GM10248 (cell line): ENCODE results near the gene OPRL1.

Source experiments
- CTCF ChIA-PET: fragments of 300-600 bp; sonication (Branson Sonifier 250); formaldehyde crosslinking; extraction: SDS; loops from one replicate; lab custom pipeline; 2021; ENCODE audit warnings: antibody characterized with exemption; lab: Yijun Ruan, JAX
- POLR2A ChIA-PET: fragments of 350-650 bp; sonication (Branson Sonifier 250); formaldehyde crosslinking; extraction: SDS; loops from one replicate; lab custom pipeline; 2020; ENCODE audit warnings: antibody characterized with exemption; lab: Yijun Ruan, JAX
- DNase-seq: peaks from one replicate; pipeline ENCODE4 v3.0.0; 2012; ENCODE audit errors: extremely low spot score
- TF ChIP-seq, protein P1 (sequence below): IDR thresholded peaks from 2 replicates; pipeline ENCODE4 v1.5.1; 2012; ENCODE audit warnings: mild to moderate bottlenecking, low read depth; ENCODE audit errors: extremely low read depth, missing control alignments, control extremely low read depth

Gene OPRL1

DNA sequence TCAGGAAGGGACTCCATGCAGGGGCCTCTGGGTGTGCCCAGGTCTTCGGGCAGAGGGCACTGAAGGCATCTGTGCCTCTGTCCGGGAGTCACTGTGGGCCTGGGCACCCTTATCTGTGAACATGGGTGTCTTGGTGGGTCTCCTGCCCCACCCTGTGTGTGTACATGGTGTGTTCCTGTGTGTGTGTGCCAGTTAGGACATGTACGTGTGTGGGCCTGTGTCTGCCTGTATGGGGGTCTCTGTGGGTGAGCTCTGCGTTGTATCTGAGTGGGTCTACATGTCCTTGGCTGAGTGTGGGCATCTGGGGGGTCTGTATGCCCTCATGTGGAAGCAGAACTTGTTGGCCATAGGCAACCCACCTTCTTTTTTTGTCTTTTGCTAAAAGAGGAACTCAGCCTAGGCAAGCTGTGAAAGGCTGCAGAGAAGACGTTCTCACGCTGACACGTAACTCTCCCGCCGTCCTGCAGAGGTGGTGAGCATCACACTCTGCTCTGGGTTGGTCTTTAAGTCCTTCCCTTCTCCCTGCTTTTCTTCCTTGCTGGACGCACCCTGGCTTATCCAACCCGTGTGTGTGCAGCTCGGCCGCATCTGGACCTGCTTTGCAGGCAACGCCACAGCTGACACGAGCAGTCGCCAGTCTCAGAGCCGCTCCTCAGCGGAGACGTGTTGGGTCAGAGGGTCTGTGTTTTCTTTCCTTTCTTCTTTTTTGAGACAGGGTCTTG lies 28.0 kb downstream of the OPRL1 start:
- peak; percentile 66 for DNase-seq
- TF ChIP-seq, protein P1, sequence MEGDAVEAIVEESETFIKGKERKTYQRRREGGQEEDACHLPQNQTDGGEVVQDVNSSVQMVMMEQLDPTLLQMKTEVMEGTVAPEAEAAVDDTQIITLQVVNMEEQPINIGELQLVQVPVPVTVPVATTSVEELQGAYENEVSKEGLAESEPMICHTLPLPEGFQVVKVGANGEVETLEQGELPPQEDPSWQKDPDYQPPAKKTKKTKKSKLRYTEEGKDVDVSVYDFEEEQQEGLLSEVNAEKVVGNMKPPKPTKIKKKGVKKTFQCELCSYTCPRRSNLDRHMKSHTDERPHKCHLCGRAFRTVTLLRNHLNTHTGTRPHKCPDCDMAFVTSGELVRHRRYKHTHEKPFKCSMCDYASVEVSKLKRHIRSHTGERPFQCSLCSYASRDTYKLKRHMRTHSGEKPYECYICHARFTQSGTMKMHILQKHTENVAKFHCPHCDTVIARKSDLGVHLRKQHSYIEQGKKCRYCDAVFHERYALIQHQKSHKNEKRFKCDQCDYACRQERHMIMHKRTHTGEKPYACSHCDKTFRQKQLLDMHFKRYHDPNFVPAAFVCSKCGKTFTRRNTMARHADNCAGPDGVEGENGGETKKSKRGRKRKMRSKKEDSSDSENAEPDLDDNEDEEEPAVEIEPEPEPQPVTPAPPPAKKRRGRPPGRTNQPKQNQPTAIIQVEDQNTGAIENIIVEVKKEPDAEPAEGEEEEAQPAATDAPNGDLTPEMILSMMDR, result no peak
- CTCF ChIA-PET, result interaction anchor here (2.1 to 2.7 kb wide), 2 partner anchors 9 to 12 kb away, joined by 11 to 15 read pairs; no protein-coding TSS in a partner anchor
- POLR2A ChIA-PET, result no interaction called here

DNA sequence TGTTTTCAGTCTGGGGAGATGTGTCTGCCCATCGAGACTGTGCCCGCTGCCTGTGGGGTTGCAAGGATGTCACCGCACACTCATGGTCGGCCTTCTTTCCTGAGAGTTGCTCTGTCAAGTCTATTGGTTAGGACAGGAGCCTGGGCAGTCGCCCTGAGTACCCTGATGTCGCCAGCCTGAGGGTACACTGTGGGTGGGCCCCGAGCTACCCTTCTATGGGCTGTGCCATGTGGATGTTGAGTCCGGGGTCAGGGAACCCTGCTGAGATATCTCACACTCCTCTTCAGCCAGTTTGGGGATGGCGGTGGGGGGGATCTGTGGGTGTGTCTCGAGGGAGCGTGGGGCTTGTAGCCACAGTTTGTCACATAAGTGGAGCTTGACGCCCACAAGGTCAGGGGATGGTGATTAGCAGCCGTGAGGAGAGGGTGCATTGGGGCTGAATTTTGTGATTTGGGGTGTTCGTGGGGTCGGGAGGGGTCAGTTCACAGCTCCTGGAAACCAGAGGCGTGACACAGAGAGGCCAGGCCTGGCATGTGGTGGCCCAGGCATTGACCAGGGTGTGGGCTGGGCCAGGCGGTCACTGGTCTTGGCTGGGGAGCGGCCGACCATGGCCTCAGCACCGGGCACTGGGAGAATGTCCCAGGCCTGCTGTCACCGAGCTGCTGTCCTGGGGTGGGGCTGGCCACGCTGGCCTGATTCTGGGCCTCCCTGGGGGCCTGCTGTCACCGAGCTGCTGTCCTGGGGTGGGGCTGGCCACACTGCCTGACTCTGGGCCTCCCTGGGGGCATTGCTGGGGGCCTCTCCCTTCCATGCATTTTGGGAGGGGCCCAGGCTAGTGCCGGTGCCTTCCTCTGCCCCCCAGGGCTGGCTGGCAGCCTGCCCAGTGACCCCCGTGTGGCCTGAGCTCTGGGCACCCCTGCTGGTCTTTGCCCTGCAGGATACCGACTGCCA lies 29.1 kb downstream of the OPRL1 start:
- CTCF ChIA-PET, result interaction anchor here (1.2 to 2.7 kb wide), 4 partner anchors 10 to 36 kb away, joined by 3 to 15 read pairs (median 10); no protein-coding TSS in a partner anchor
- POLR2A ChIA-PET, result no interaction called here

DNA sequence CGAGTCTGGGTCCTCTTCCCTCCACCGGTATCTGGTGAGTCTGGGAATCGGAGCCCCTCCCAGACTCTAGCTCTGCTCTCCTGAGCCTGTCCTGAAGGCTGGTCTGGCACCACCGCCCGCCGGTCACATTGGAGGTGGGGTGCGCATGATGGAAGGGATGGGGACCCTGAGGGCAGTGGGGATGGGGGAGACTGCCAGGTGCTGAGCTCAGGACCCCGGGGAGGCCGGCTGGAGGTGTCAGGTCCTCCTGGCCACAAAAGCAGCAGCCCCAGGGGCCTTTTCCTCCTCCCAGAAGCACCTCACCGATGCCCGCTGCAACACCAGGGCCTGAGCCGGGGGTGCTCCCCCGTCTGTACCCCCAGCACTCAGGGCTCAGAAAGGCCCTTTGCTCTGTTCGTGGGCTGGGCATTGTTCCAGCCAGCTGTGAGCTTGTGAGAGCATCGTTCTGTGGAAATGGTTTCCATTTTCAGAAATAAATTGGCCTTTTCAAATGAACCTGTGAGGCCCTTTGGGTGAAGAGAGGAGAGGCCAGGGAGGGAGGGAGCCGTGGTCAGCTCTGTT lies 30.0 kb downstream of the OPRL1 start:
- ChIA-PET POLR2A (no interaction called here), CTCF (interaction anchor here (1.2 to 2.9 kb wide), 6 partner anchors 7 to 35 kb away, joined by 3 to 13 read pairs (median 10); no protein-coding TSS in a partner anchor)
- DNase-seq, result no peak
- TF ChIP-seq, protein P1, result no peak

More for the DNA sequence above, 29.1 kb downstream of the OPRL1 start:
- TF ChIP-seq, protein P1, result no peak
- DNase-seq, result no peak

DNA sequence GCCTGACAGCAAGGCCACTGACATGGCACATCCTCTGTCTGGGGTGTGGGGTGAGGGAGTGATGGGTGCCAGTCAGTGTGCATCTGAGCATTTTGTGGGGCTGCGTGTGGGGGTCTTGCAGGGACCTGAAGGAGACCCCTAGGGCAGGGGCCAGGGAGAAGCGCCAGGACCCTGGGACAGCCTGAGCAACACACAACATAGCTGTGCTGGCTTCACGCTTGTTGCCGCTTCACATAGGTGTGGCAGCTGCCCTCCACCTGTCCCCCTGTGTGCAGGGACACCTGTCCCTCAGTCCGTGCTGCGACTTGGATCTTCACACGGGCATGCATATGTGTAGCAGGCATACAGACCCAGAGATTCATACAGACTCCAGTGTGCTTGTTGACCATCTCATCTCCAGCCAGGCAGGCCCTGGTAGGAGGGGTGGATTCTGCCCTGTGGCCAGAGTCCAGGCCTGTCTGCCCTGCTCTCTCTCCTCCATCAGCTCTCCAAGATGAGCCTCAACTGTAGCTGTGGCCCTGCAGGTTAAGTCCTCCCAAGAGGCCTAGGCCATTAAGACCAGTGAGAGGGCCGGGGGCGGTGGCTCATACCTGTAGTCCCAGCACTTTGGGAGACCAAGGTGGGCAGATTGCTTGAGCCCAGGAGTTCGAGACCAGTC lies 30.7 kb downstream of the OPRL1 start:
- ChIA-PET POLR2A (no interaction called here), CTCF (interaction anchor here (1.3 to 2.9 kb wide), 5 partner anchors 8 to 35 kb away, joined by 3 to 13 read pairs (median 10); no protein-coding TSS in a partner anchor)
- no peak for DNase-seq
- TF ChIP-seq, protein P1, result no peak

DNA sequence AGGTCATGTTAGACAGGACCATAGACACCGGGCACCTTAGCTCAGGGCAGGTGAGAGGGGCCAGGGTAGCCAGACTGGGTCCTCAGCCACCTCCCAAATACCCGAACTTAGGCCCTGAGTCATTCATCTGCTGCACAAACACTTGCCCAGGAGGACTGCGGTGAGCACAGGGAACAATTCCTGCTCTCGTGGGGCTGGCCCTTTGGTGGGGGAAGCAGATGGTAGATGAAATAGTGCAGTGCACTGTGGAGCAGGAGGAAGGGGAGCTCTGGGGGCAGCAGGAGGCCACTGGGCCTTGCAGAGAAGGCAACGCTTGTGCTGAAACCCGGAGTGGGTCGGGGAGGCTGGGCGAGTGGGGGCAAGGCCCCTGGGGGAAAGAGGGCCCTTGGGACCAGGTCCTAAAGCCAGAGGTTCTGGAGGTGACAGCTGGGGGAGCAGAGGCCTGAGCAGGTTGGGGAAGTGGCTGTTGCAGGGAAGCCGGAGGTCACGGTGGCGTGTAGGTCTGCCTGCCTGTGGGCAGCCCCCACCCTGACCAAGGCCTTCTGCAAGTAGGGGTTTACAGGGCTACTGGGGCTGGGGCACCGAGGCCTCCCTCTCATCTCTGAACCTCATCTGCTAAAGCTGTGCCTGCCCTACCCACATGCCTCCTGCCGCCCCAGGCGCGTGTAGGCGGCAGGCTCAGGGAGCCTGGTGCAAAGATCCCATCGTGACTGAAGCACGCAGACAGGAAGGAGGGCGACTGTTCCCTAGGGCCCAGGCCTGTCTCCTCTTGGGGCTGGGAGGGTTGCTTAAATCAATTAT lies 32.2 kb downstream of the OPRL1 start:
- no peak for DNase-seq
- TF ChIP-seq, protein P1, result no peak
- CTCF ChIA-PET, result interaction anchor here (2.2 to 2.9 kb wide), 2 partner anchors 8 to 9 kb away, joined by 10 to 13 read pairs; no protein-coding TSS in a partner anchor
- POLR2A ChIA-PET, result no interaction called here
